ENCODE results near the gene MGAT4B. TPM values are rescaled to one million over a fixed set of nuclear protein-coding genes. Genes with fewer than 3 reads are reported as not detected.

Gene MGAT4B
- total and polyA plus RNA-seq, 4 donors, result 42.0 to 156 (median 83.7) TPM

DNA sequence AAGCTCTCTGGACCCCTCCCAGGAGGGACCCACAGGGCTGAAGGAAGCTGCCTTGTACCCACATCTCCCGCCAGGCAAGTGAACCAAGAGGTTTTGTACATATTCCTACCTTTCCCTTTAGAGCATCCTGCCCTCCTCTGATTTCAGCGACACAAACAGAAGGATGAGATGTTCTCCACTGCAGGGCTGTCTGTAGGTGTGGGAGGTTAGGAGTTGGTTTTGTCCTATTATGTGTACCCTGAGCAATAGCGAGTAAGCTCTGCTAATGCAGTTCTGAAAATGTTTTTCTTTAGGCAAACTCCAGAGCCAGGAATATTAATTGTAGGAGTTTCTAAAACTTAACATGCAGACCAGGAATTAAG is 27.0 kb upstream of the MGAT4B start (continued):
- TF ChIP-seq REST (IDR thresholded peaks at IDR 0.05) (no peak), FOXA1 (IDR thresholded peaks at IDR 0.05) (no peak), GABPA (IDR thresholded peaks at IDR 0.05 in 1 of 2, conservative IDR thresholded peaks at IDR 0.05 in 1 of 2) (no peak)

DNA sequence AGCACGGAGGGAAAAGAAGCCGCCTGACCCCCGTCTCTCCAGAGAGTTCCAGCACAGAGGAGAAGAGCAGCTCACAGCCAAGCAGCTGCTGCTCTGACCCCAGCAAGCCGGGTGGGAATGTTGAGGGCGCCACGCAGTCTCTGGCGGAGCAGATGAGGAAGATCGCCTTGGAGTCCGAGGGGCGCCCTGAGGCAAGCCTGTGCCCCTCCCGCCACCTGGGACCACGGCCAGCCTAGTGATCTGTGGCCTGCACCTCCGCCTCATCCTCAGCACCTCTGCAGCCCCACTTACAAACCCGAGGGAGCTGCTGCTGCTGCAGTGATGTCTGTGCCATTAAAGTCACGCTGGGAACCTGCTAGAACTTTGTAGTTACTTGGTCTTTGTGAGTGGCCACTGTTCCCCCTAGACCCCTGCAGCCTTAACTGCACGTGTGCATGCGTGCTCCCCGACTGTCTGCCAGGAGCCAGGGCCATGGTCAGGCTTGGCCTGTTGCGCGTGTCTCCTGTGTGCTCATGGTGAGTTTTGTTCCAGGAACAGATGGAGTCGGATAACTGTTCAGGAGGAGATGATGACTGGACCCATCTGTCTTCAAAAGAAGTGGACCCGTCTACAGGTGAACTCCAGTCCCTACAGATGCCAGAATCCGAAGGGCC is 26.5 kb upstream of the MGAT4B start:
- TF ChIP-seq, protein P1, sequence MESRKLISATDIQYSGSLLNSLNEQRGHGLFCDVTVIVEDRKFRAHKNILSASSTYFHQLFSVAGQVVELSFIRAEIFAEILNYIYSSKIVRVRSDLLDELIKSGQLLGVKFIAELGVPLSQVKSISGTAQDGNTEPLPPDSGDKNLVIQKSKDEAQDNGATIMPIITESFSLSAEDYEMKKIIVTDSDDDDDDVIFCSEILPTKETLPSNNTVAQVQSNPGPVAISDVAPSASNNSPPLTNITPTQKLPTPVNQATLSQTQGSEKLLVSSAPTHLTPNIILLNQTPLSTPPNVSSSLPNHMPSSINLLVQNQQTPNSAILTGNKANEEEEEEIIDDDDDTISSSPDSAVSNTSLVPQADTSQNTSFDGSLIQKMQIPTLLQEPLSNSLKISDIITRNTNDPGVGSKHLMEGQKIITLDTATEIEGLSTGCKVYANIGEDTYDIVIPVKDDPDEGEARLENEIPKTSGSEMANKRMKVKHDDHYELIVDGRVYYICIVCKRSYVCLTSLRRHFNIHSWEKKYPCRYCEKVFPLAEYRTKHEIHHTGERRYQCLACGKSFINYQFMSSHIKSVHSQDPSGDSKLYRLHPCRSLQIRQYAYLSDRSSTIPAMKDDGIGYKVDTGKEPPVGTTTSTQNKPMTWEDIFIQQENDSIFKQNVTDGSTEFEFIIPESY (IDR thresholded peaks at IDR 0.05), result no peak
- TF ChIP-seq TAF1 (conservative IDR thresholded peaks at IDR 0.05) (no peak), GABPA (IDR thresholded peaks at IDR 0.05 in 1 of 2, conservative IDR thresholded peaks at IDR 0.05 in 1 of 2) (no peak), RXRA (IDR thresholded peaks at IDR 0.05) (no peak), HNF4A (conservative IDR thresholded peaks at IDR 0.05) (no peak), REST (IDR thresholded peaks at IDR 0.05) (no peak), NR2F2 (IDR thresholded peaks at IDR 0.05) (no peak), JUND (IDR thresholded peaks at IDR 0.05) (no peak), FOXA2 (IDR thresholded peaks at IDR 0.05) (no peak), YY1 (IDR thresholded peaks at IDR 0.05) (no peak), MAX (IDR thresholded peaks at IDR 0.05) (no peak), EGR1 (IDR thresholded peaks at IDR 0.05; ENCODE audit: low read depth in 2 of 2) (no peak), RAD21 (IDR thresholded peaks at IDR 0.05) (no peak), SP1 (IDR thresholded peaks at IDR 0.05) (no peak), FOXA1 (IDR thresholded peaks at IDR 0.05) (no peak)
- TF ChIP-seq, protein P2, sequence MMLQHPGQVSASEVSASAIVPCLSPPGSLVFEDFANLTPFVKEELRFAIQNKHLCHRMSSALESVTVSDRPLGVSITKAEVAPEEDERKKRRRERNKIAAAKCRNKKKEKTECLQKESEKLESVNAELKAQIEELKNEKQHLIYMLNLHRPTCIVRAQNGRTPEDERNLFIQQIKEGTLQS (IDR thresholded peaks at IDR 0.05), result no peak
- TF ChIP-seq, protein P3, sequence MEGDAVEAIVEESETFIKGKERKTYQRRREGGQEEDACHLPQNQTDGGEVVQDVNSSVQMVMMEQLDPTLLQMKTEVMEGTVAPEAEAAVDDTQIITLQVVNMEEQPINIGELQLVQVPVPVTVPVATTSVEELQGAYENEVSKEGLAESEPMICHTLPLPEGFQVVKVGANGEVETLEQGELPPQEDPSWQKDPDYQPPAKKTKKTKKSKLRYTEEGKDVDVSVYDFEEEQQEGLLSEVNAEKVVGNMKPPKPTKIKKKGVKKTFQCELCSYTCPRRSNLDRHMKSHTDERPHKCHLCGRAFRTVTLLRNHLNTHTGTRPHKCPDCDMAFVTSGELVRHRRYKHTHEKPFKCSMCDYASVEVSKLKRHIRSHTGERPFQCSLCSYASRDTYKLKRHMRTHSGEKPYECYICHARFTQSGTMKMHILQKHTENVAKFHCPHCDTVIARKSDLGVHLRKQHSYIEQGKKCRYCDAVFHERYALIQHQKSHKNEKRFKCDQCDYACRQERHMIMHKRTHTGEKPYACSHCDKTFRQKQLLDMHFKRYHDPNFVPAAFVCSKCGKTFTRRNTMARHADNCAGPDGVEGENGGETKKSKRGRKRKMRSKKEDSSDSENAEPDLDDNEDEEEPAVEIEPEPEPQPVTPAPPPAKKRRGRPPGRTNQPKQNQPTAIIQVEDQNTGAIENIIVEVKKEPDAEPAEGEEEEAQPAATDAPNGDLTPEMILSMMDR (IDR thresholded peaks at IDR 0.05; ENCODE audit: low read depth, low read length, missing input control), result no peak
- Histone ChIP-seq H3K36me3 (ENCODE audit: control insufficient read depth in 4 of 4, insufficient read depth in 3 of 4, low read depth in 1 of 4, low read length in 3 of 4) (peaks cover 29 to 68% (median 61%) of the 10 kb centered on the region in 4 donors), H3K9ac (ENCODE audit: low read depth in 1 of 2, low read length in 2 of 2) (no peak overlapping the region), H3K9me3 (ENCODE audit: control insufficient read depth in 4 of 4, low read length in 3 of 4) (no peaks in the 10 kb centered on the region), H3K27me3 (ENCODE audit: control insufficient read depth in 4 of 4, insufficient read depth in 4 of 4, low read length in 3 of 4) (no peaks in the 10 kb centered on the region), H3K27ac (ENCODE audit: low read depth in 1 of 2, low read length in 2 of 2) (no peak overlapping the region), H3K4me1 (ENCODE audit: control insufficient read depth in 4 of 4, insufficient read depth in 4 of 4, low read length in 3 of 4) (peaks cover 3 to 46% (median 34%) of the 10 kb centered on the region in 4 donors), H3K4me3 (ENCODE audit: low read depth in 1 of 3, low read length in 3 of 3) (no peak overlapping the region)
- no peak for DNase-seq (ENCODE audit: low spot score)
- 89% methylated on average over 23 of the region's 23 CpGs for WGBS
